GM23338 (cell line): ENCODE measurements around the gene SELENOO. TPM values are rescaled to one million over a fixed set of nuclear protein-coding genes. Genes with fewer than 3 reads are reported as not detected.
A peak's percentile ranks its signal among the peaks of the same experiment; 100 is the strongest.

Experiments used
- ATAC-seq: fragments of 200-7000 bp; cut with Tn5 transposase; 3 replicates; pipeline ENCODE4 v1.9.1; 2020
- DNase-seq: peaks from one replicate; pipeline ENCODE4 v3.0.0-alpha.2; 2015; ENCODE audit warnings: low spot score
- H2AFZ ChIP-seq: fragments of 200-600 bp; sonication (generic); 2 replicates; pipeline ENCODE4 v1.8.0; 2016; ENCODE audit warnings: antibody characterized with exemption, mild to moderate bottlenecking, moderate library complexity
- H3F3A ChIP-seq: fragments of 200-600 bp; sonication (generic); replicated peaks from 2 replicates; pipeline ENCODE4 v1.8.0; 2017; ENCODE audit warnings: antibody characterized with exemption, mixed run types, low read depth
- H3K27ac ChIP-seq: fragments of 200-600 bp; sonication (generic); 2 replicates; pipeline ENCODE4 v1.6.1; 2016; ENCODE audit warnings: low read depth
- H3K27me3 ChIP-seq: fragments of 200-600 bp; sonication (generic); 2 replicates; pipeline ENCODE4 v1.8.0; 2016; ENCODE audit warnings: mild to moderate bottlenecking, mixed run types, moderate library complexity; ENCODE audit not compliant: insufficient read depth
- H3K36me3 ChIP-seq: fragments of 200-600 bp; sonication (generic); 2 replicates; pipeline ENCODE4 v1.8.0; 2016; ENCODE audit warnings: mild to moderate bottlenecking; ENCODE audit not compliant: insufficient read depth
- H3K4me1 ChIP-seq: fragments of 200-600 bp; sonication (generic); 2 replicates; pipeline ENCODE4 v1.8.0; 2016; ENCODE audit warnings: mild to moderate bottlenecking, moderate library complexity; ENCODE audit not compliant: insufficient read depth
- H3K4me2 ChIP-seq: fragments of 200-600 bp; sonication (generic); 2 replicates; pipeline ENCODE4 v1.7.1; 2017; ENCODE audit warnings: mixed run types
- H3K4me3 ChIP-seq: fragments of 200-600 bp; sonication (generic); 2 replicates; pipeline ENCODE4 v1.6.1; 2016; ENCODE audit warnings: mixed run types
- H3K79me2 ChIP-seq: fragments of 200-600 bp; sonication (generic); replicated peaks from 2 replicates; pipeline ENCODE4 v1.8.0; 2017; ENCODE audit warnings: mild to moderate bottlenecking; ENCODE audit not compliant: insufficient read depth
- H3K9me2 ChIP-seq: fragments of 200-600 bp; sonication (generic); 2 replicates; pipeline ENCODE4 v1.8.0; 2017; ENCODE audit not compliant: insufficient read depth
- H4K20me1 ChIP-seq: fragments of 200-600 bp; sonication (generic); replicated peaks from 2 replicates; pipeline ENCODE4 v1.8.0; 2017; ENCODE audit warnings: mild to moderate bottlenecking; ENCODE audit not compliant: insufficient read depth
- H3K27ac Mint-ChIP-seq: 2 replicates; pipeline ENCODE4 v1.8.0; 2020; ENCODE audit warnings: inconsistent platforms, mild to moderate bottlenecking, moderate library complexity, mixed read lengths
- H3K27me3 Mint-ChIP-seq: 3 replicates; pipeline ENCODE4 v1.8.0; 2022; ENCODE audit warnings: low read depth, mild to moderate bottlenecking, moderate library complexity, mixed read lengths, inconsistent platforms; ENCODE audit not compliant: insufficient read depth, poor library complexity
- H3K36me3 Mint-ChIP-seq: 3 replicates; pipeline ENCODE4 v1.8.0; 2021; ENCODE audit warnings: low read depth, mild to moderate bottlenecking, inconsistent platforms, moderate library complexity, mixed read lengths
- H3K4me1 Mint-ChIP-seq: 3 replicates; pipeline ENCODE4 v1.8.0; 2020; ENCODE audit warnings: mild to moderate bottlenecking, inconsistent platforms, mixed read lengths
- H3K4me3 Mint-ChIP-seq: 3 replicates; pipeline ENCODE4 v1.8.0; 2021; ENCODE audit warnings: moderate library complexity, mild to moderate bottlenecking, inconsistent platforms, mixed read lengths
- H3K9me3 Mint-ChIP-seq: 3 replicates; pipeline ENCODE4 v1.8.0; 2020; ENCODE audit warnings: moderate library complexity, mild to moderate bottlenecking, inconsistent platforms, mixed read lengths
- CREB1 ChIP-seq: fragments of 250-450 bp; sonication (Bioruptor Pico); IDR thresholded peaks from 2 replicates; pipeline ENCODE4 v1.5.0; 2020; ENCODE audit warnings: low read depth, mild to moderate bottlenecking, moderate library complexity
- EZH2 ChIP-seq: fragments of 200-600 bp; sonication (generic); IDR thresholded peaks from one replicate; pipeline ENCODE4 v1.8.0; 2017; ENCODE audit warnings: antibody characterized with exemption, mild to moderate bottlenecking, low read depth; ENCODE audit not compliant: unreplicated experiment
- EZH2phosphoT487 ChIP-seq: fragments of 200-600 bp; sonication (generic); IDR thresholded peaks from one replicate; pipeline ENCODE4 v1.8.1; 2018; ENCODE audit warnings: antibody characterized with exemption; ENCODE audit not compliant: unreplicated experiment
- JUNB ChIP-seq: IDR thresholded peaks from one replicate; pipeline ENCODE4 v1.6.1; 2016; ENCODE audit warnings: antibody characterized with exemption; ENCODE audit not compliant: unreplicated experiment
- NANOG ChIP-seq: IDR thresholded peaks from 2 replicates; pipeline ENCODE4 v1.6.1; 2016; ENCODE audit warnings: antibody characterized with exemption, borderline replicate concordance
- POLR2AphosphoS5 ChIP-seq: IDR thresholded peaks from 2 replicates; pipeline ENCODE4 v1.6.1; 2016; ENCODE audit warnings: antibody characterized with exemption, low read depth
- STAT1 ChIP-seq: IDR thresholded peaks from one replicate; pipeline ENCODE4 v1.6.1; 2016; ENCODE audit warnings: antibody characterized with exemption; ENCODE audit not compliant: unreplicated experiment
- ZNF114 ChIP-seq: fragments of 250-450 bp; sonication (Bioruptor Pico); IDR thresholded peaks from 2 replicates; pipeline ENCODE4 v1.5.0; 2020; ENCODE audit warnings: mild to moderate bottlenecking, moderate library complexity
- ZNF331 ChIP-seq: fragments of 250-450 bp; sonication (Bioruptor Pico); IDR thresholded peaks from 2 replicates; pipeline ENCODE4 v1.5.0; 2020; ENCODE audit warnings: low read depth, mild to moderate bottlenecking, moderate library complexity
- polyA plus RNA-seq: library from polyadenylated mRNA; unstranded; fragments of >200 nt; fragmentation: Nextera tagmentation; extraction: Ambion mirVana; gene quantifications from 2 replicates; pipeline ENCODE4 v1.2.1, GENCODE V29; 2016
- total RNA-seq: library from RNA; depleted of rRNA; stranded (reverse); fragments of >200 nt; shearing (Covaris generic); gene quantifications from 2 replicates; pipeline ENCODE4 v1.2.3, GENCODE V29; 2014
- TF ChIP-seq, protein P1 (sequence below): fragments of 250-450 bp; sonication (Bioruptor Pico); IDR thresholded peaks from 2 replicates; pipeline ENCODE4 v1.5.0; 2020; ENCODE audit warnings: mild to moderate bottlenecking, moderate library complexity
- TF ChIP-seq, protein P2 (sequence below): IDR thresholded peaks from one replicate; pipeline ENCODE4 v1.6.1; 2018; ENCODE audit warnings: antibody characterized with exemption; ENCODE audit not compliant: unreplicated experiment
- TF ChIP-seq, protein P3 (sequence below): IDR thresholded peaks from 2 replicates; pipeline ENCODE4 v1.6.1; 2016; ENCODE audit warnings: antibody characterized with exemption
- TF ChIP-seq, protein P4 (sequence below), 2 experiments: fragments of 200-600 bp in 1 of 2; sonication (generic) in 1 of 2; conservative IDR thresholded peaks; 2 replicates each; pipeline versions ENCODE4 v1.5.1 to v1.6.1; 2016 to 2017; ENCODE audit warnings: antibody characterized with exemption in 2 of 2, low read depth in 2 of 2, mild to moderate bottlenecking in 2 of 2, moderate library complexity in 1 of 2

Gene SELENOO
- total and polyA plus RNA-seq, 2 experiments from 2014 or later: 6.8 to 21.3 TPM

DNA sequence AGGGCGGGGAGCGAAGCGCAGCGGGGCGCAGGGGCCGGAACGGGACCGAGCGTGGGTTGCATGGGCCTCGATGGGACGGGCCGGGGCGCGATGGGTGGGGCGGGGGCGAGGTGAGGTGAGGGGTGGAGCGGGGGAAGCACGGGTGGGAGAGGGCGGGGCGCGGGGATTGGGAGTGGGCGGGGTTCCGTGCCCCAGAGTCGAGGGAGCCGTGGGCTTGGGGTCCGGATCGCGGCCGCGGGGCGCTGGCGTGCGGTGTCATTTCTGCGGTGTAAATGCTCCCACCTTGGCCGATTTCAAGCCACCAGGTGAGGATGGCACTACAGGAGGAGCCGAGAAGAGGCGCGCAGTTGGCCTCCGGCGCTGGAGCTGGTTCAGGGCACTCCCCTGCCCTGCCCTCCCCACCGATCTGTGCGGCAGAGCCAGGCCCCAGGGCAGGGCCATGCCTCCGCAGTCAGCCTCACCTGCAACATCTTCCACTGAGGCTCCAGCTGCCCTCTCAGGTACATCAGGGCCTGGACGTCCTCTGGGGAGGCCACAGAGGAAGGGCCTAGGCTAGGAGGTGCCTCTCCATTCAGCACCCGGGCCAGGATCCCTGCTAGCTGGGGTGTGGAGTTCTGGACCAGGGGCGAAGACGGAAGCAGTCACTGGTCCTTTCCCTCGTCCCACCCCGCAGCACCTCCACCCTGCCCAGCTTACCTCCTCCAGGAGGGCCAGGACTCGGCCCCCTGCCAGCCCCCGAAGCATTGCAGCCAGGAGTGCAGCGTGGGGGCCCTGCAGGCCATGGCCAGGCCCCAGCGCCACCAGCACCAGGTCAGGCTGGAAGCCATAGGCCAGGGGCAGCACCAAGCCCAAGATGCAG is 44.6 kb downstream of the SELENOO start:
- peaks cover 33% of the 10 kb centered on the region for H3K79me2 ChIP-seq
- H3K9me3 Mint-ChIP-seq: no peaks in the 10 kb centered on the region

More for the DNA sequence above, 44.6 kb downstream of the SELENOO start:
- peaks cover 12% of the 10 kb centered on the region for H3K4me1 ChIP-seq
- H4K20me1 ChIP-seq: peaks cover 4% of the 10 kb centered on the region; the same call in 1 of the 2 replicates
- peaks cover 11% of the 10 kb centered on the region for H3K27me3 Mint-ChIP-seq
- no peaks in the 10 kb centered on the region for H3K36me3 ChIP-seq
- H3K4me1 Mint-ChIP-seq: peaks cover 24% of the 10 kb centered on the region
- peak overlapping the region; percentile 99 for H3K4me3 ChIP-seq
- no peak overlapping the region for H2AFZ ChIP-seq
- H3F3A ChIP-seq: peaks cover 2% of the 10 kb centered on the region; the same call in 1 of the 2 replicates
- peak overlapping the region; percentile 97 for H3K27ac Mint-ChIP-seq
- ATAC-seq (peak; percentile 27), DNase-seq (no peak)
- H3K27me3 ChIP-seq: no peaks in the 10 kb centered on the region
- H3K4me3 Mint-ChIP-seq: peak overlapping the region; percentile 92
- H3K4me2 ChIP-seq: peak overlapping the region; percentile 97
- no peak overlapping the region; the same call in 1 of the 2 replicates for H3K27ac ChIP-seq
- peaks cover 11% of the 10 kb centered on the region; the same call in 2 of the 3 replicates for H3K36me3 Mint-ChIP-seq
- H3K9me2 ChIP-seq: no peaks in the 10 kb centered on the region
- TF ChIP-seq ZNF331 (CRISPR knock-in tag) (no peak), EZH2 (no peak), JUNB (no peak), NANOG (no peak), CREB1 (CRISPR knock-in tag) (no peak), EZH2phosphoT487 (no peak), ZNF114 (CRISPR knock-in tag) (no peak), POLR2AphosphoS5 (no peak), STAT1 (no peak)
- TF ChIP-seq, protein P1, sequence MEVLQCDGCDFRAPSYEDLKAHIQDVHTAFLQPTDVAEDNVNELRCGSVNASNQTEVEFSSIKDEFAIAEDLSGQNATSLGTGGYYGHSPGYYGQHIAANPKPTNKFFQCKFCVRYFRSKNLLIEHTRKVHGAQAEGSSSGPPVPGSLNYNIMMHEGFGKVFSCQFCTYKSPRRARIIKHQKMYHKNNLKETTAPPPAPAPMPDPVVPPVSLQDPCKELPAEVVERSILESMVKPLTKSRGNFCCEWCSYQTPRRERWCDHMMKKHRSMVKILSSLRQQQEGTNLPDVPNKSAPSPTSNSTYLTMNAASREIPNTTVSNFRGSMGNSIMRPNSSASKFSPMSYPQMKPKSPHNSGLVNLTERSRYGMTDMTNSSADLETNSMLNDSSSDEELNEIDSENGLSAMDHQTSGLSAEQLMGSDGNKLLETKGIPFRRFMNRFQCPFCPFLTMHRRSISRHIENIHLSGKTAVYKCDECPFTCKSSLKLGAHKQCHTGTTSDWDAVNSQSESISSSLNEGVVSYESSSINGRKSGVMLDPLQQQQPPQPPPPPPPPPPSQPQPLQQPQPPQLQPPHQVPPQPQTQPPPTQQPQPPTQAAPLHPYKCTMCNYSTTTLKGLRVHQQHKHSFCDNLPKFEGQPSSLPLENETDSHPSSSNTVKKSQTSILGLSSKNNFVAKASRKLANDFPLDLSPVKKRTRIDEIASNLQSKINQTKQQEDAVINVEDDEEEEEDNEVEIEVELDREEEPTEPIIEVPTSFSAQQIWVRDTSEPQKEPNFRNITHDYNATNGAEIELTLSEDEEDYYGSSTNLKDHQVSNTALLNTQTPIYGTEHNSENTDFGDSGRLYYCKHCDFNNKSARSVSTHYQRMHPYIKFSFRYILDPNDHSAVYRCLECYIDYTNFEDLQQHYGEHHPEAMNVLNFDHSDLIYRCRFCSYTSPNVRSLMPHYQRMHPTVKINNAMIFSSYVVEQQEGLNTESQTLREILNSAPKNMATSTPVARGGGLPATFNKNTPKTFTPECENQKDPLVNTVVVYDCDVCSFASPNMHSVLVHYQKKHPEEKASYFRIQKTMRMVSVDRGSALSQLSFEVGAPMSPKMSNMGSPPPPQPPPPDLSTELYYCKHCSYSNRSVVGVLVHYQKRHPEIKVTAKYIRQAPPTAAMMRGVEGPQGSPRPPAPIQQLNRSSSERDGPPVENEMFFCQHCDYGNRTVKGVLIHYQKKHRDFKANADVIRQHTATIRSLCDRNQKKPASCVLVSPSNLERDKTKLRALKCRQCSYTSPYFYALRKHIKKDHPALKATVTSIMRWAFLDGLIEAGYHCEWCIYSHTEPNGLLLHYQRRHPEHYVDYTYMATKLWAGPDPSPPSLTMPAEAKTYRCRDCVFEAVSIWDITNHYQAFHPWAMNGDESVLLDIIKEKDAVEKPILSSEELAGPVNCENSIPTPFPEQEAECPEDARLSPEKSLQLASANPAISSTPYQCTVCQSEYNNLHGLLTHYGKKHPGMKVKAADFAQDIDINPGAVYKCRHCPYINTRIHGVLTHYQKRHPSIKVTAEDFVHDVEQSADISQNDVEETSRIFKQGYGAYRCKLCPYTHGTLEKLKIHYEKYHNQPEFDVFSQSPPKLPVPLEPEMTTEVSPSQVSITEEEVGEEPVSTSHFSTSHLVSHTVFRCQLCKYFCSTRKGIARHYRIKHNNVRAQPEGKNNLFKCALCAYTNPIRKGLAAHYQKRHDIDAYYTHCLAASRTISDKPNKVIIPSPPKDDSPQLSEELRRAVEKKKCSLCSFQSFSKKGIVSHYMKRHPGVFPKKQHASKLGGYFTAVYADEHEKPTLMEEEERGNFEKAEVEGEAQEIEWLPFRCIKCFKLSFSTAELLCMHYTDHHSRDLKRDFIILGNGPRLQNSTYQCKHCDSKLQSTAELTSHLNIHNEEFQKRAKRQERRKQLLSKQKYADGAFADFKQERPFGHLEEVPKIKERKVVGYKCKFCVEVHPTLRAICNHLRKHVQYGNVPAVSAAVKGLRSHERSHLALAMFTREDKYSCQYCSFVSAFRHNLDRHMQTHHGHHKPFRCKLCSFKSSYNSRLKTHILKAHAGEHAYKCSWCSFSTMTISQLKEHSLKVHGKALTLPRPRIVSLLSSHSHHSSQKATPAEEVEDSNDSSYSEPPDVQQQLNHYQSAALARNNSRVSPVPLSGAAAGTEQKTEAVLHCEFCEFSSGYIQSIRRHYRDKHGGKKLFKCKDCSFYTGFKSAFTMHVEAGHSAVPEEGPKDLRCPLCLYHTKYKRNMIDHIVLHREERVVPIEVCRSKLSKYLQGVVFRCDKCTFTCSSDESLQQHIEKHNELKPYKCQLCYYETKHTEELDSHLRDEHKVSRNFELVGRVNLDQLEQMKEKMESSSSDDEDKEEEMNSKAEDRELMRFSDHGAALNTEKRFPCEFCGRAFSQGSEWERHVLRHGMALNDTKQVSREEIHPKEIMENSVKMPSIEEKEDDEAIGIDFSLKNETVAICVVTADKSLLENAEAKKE (CRISPR knock-in tag): no peak
- TF ChIP-seq, protein P2, sequence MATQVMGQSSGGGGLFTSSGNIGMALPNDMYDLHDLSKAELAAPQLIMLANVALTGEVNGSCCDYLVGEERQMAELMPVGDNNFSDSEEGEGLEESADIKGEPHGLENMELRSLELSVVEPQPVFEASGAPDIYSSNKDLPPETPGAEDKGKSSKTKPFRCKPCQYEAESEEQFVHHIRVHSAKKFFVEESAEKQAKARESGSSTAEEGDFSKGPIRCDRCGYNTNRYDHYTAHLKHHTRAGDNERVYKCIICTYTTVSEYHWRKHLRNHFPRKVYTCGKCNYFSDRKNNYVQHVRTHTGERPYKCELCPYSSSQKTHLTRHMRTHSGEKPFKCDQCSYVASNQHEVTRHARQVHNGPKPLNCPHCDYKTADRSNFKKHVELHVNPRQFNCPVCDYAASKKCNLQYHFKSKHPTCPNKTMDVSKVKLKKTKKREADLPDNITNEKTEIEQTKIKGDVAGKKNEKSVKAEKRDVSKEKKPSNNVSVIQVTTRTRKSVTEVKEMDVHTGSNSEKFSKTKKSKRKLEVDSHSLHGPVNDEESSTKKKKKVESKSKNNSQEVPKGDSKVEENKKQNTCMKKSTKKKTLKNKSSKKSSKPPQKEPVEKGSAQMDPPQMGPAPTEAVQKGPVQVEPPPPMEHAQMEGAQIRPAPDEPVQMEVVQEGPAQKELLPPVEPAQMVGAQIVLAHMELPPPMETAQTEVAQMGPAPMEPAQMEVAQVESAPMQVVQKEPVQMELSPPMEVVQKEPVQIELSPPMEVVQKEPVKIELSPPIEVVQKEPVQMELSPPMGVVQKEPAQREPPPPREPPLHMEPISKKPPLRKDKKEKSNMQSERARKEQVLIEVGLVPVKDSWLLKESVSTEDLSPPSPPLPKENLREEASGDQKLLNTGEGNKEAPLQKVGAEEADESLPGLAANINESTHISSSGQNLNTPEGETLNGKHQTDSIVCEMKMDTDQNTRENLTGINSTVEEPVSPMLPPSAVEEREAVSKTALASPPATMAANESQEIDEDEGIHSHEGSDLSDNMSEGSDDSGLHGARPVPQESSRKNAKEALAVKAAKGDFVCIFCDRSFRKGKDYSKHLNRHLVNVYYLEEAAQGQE: no peak
- TF ChIP-seq, protein P3, sequence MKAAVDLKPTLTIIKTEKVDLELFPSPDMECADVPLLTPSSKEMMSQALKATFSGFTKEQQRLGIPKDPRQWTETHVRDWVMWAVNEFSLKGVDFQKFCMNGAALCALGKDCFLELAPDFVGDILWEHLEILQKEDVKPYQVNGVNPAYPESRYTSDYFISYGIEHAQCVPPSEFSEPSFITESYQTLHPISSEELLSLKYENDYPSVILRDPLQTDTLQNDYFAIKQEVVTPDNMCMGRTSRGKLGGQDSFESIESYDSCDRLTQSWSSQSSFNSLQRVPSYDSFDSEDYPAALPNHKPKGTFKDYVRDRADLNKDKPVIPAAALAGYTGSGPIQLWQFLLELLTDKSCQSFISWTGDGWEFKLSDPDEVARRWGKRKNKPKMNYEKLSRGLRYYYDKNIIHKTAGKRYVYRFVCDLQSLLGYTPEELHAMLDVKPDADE: no peak
- TF ChIP-seq, protein P4, sequence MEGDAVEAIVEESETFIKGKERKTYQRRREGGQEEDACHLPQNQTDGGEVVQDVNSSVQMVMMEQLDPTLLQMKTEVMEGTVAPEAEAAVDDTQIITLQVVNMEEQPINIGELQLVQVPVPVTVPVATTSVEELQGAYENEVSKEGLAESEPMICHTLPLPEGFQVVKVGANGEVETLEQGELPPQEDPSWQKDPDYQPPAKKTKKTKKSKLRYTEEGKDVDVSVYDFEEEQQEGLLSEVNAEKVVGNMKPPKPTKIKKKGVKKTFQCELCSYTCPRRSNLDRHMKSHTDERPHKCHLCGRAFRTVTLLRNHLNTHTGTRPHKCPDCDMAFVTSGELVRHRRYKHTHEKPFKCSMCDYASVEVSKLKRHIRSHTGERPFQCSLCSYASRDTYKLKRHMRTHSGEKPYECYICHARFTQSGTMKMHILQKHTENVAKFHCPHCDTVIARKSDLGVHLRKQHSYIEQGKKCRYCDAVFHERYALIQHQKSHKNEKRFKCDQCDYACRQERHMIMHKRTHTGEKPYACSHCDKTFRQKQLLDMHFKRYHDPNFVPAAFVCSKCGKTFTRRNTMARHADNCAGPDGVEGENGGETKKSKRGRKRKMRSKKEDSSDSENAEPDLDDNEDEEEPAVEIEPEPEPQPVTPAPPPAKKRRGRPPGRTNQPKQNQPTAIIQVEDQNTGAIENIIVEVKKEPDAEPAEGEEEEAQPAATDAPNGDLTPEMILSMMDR (conservative IDR thresholded peaks at IDR 0.05; ENCODE audit: low read depth in 2 of 2): no peak
